Neural cell (in vitro differentiated cells): ENCODE measurements around the gene NKAIN2. TPM values are rescaled to one million over a fixed set of nuclear protein-coding genes. Genes with fewer than 3 reads are reported as not detected.

Source experiments
- H2AFZ ChIP-seq: fragments of 200-600, 300-800 bp; sonication (generic), shearing (Covaris generic); 2 replicates; pipeline ENCODE4 v1.6.0; 2014; ENCODE audit warnings: low read depth, mild to moderate bottlenecking, antibody characterized with exemption, low read length, moderate library complexity
- H3F3A ChIP-seq: fragments of 200-600 bp; shearing (Covaris generic); 2 replicates; pipeline ENCODE4 v1.6.1; 2016; ENCODE audit warnings: mild to moderate bottlenecking, moderate library complexity, mixed read lengths, antibody characterized with exemption, low read length; ENCODE audit not compliant: insufficient read depth, poor library complexity, severe bottlenecking
- H3K27ac ChIP-seq: fragments of 200-600, 300-800 bp; sonication (generic), shearing (Covaris generic); 2 replicates; pipeline ENCODE4 v1.5.1; 2014; ENCODE audit warnings: mild to moderate bottlenecking, low read length, moderate library complexity
- H3K27me3 ChIP-seq: fragments of 300-800, 200-600 bp; sonication (generic), shearing (Covaris generic); 2 replicates; pipeline ENCODE4 v1.6.0; 2014; ENCODE audit warnings: mild to moderate bottlenecking, low read depth, low read length, moderate library complexity; ENCODE audit not compliant: insufficient read depth
- H3K36me3 ChIP-seq: fragments of 300-800, 200-600 bp; sonication (generic), shearing (Covaris generic); 2 replicates; pipeline ENCODE4 v1.5.1; 2014; ENCODE audit warnings: mild to moderate bottlenecking, antibody characterized with exemption, low read length, moderate library complexity; ENCODE audit not compliant: insufficient read depth
- H3K4me2 ChIP-seq: fragments of 300-800, 200-600 bp; sonication (generic), shearing (Covaris generic); 2 replicates; pipeline ENCODE4 v1.6.0; 2014; ENCODE audit warnings: mild to moderate bottlenecking, low read length
- H3K4me3 ChIP-seq: fragments of 300-800, 200-600 bp; sonication (generic), shearing (Covaris generic); 2 replicates; pipeline ENCODE4 v1.5.1; 2014; ENCODE audit warnings: mild to moderate bottlenecking, low read length, moderate library complexity
- H3K79me2 ChIP-seq: fragments of 200-600 bp; shearing (Covaris generic); replicated peaks from 2 replicates; pipeline ENCODE4 v1.6.0; 2014; ENCODE audit warnings: mild to moderate bottlenecking, low read length, moderate library complexity; ENCODE audit not compliant: insufficient read depth
- H3K9ac ChIP-seq: fragments of 300-800, 200-600 bp; sonication (generic), shearing (Covaris generic); 2 replicates; pipeline ENCODE4 v1.6.1; 2016; ENCODE audit warnings: mild to moderate bottlenecking, low read length, mixed read lengths
- H3K9me2 ChIP-seq: fragments of 200-600 bp; shearing (Covaris generic); 2 replicates; pipeline ENCODE4 v1.6.1; 2016; ENCODE audit warnings: mild to moderate bottlenecking, low read length, mixed read lengths; ENCODE audit not compliant: insufficient read depth
- H3K9me3 ChIP-seq: fragments of 200-600, 300-800 bp; sonication (generic), shearing (Covaris generic); 2 replicates; pipeline ENCODE4 v1.6.1; 2016; ENCODE audit warnings: mild to moderate bottlenecking, mixed run types, low read length, moderate library complexity, mixed read lengths
- H4K20me1 ChIP-seq: fragments of 200-600 bp; shearing (Covaris generic); 2 replicates; pipeline ENCODE4 v1.6.1; 2016; ENCODE audit warnings: mild to moderate bottlenecking, mixed run types; ENCODE audit not compliant: insufficient read depth
- EP300 ChIP-seq: fragments of 450-650 bp; conservative IDR thresholded peaks from 2 replicates; pipeline ENCODE4 v1.6.1; 2014; ENCODE audit warnings: antibody characterized with exemption, mild to moderate bottlenecking, moderate library complexity; ENCODE audit not compliant: poor library complexity, severe bottlenecking
- EZH2 ChIP-seq: fragments of 200-600, 300-800 bp; shearing (Covaris generic), sonication (generic); IDR thresholded peaks from 2 replicates; pipeline ENCODE4 v1.6.1; 2014; ENCODE audit warnings: antibody characterized with exemption, low read length, borderline replicate concordance, mild to moderate bottlenecking; ENCODE audit not compliant: insufficient read depth, poor library complexity, severe bottlenecking
- MXI1 ChIP-seq: fragments of 450-650 bp; conservative IDR thresholded peaks from 2 replicates; pipeline ENCODE4 v1.6.1; 2014; ENCODE audit warnings: antibody characterized with exemption, mild to moderate bottlenecking; ENCODE audit not compliant: poor library complexity, severe bottlenecking
- POLR2AphosphoS5 ChIP-seq: IDR thresholded peaks from 2 replicates; pipeline ENCODE4 v1.6.1; 2012
- RAD21 ChIP-seq: fragments of 450-650 bp; conservative IDR thresholded peaks from 2 replicates; pipeline ENCODE4 v1.6.1; 2014; ENCODE audit warnings: antibody characterized with exemption, mild to moderate bottlenecking, moderate library complexity
- SMC3 ChIP-seq: fragments of 450-650 bp; conservative IDR thresholded peaks from 2 replicates; pipeline ENCODE4 v1.6.1; 2014; ENCODE audit warnings: antibody characterized with exemption, mild to moderate bottlenecking, moderate library complexity; ENCODE audit not compliant: poor library complexity
- TAF1 ChIP-seq: IDR thresholded peaks from 2 replicates; pipeline ENCODE4 v1.6.1; 2012; ENCODE audit warnings: low read depth
- polyA plus RNA-seq: library from polyadenylated mRNA; depleted of rRNA; stranded (reverse); fragments of >200 nt; gene quantifications from 2 replicates; pipeline ENCODE4 v1.2.3, GENCODE V29; 2014
- TF ChIP-seq, protein P1 (sequence below): fragments of 450-650 bp; IDR thresholded peaks from 2 replicates; pipeline ENCODE4 v1.5.1; 2014; ENCODE audit warnings: antibody characterized with exemption, mild to moderate bottlenecking, moderate library complexity; ENCODE audit not compliant: poor library complexity, severe bottlenecking
- TF ChIP-seq, protein P2 (sequence below): IDR thresholded peaks from 2 replicates; pipeline ENCODE4 v1.6.1; 2012; ENCODE audit warnings: borderline replicate concordance

NKAIN2 gene
- polyA plus RNA-seq, 1 donor from 2014 or later: 23.2 TPM

DNA sequence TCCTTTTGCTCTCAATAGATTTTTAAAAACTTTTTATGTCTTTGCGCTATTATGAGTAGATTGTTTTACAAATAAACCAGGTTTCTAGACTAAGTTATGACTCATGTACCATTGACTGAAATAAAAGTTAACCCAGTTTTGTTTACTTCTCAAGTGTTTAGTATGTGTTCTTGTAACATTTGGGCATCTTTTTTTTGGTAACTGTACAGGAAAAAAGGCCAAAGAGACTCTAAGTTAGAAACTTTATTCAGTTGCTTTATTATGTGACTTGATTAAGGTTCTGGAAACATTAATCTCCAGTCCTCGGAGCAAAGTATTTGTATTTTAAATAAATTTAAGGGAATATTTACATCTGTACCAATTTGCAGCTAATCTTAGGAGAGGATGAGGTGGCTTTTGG, 2.9 kb downstream of the NKAIN2 start:
- H3K4me2 ChIP-seq: no peak overlapping the region
- no peak overlapping the region for H3K9ac ChIP-seq
- peaks cover 18% of the 10 kb centered on the region for H3K79me2 ChIP-seq
- H3K36me3 ChIP-seq: no peaks in the 10 kb centered on the region
- H3K9me2 ChIP-seq: no peaks in the 10 kb centered on the region
- H2AFZ ChIP-seq: no peak overlapping the region
- H4K20me1 ChIP-seq: no peaks in the 10 kb centered on the region
- no peak overlapping the region for H3K27ac ChIP-seq
- H3K9me3 ChIP-seq: no peaks in the 10 kb centered on the region
- TF ChIP-seq EP300 (no peak), RAD21 (no peak), POLR2AphosphoS5 (no peak), SMC3 (no peak), EZH2 (no peak), TAF1 (no peak), MXI1 (no peak)
- TF ChIP-seq, protein P1, sequence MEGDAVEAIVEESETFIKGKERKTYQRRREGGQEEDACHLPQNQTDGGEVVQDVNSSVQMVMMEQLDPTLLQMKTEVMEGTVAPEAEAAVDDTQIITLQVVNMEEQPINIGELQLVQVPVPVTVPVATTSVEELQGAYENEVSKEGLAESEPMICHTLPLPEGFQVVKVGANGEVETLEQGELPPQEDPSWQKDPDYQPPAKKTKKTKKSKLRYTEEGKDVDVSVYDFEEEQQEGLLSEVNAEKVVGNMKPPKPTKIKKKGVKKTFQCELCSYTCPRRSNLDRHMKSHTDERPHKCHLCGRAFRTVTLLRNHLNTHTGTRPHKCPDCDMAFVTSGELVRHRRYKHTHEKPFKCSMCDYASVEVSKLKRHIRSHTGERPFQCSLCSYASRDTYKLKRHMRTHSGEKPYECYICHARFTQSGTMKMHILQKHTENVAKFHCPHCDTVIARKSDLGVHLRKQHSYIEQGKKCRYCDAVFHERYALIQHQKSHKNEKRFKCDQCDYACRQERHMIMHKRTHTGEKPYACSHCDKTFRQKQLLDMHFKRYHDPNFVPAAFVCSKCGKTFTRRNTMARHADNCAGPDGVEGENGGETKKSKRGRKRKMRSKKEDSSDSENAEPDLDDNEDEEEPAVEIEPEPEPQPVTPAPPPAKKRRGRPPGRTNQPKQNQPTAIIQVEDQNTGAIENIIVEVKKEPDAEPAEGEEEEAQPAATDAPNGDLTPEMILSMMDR: no peak
- TF ChIP-seq, protein P2, sequence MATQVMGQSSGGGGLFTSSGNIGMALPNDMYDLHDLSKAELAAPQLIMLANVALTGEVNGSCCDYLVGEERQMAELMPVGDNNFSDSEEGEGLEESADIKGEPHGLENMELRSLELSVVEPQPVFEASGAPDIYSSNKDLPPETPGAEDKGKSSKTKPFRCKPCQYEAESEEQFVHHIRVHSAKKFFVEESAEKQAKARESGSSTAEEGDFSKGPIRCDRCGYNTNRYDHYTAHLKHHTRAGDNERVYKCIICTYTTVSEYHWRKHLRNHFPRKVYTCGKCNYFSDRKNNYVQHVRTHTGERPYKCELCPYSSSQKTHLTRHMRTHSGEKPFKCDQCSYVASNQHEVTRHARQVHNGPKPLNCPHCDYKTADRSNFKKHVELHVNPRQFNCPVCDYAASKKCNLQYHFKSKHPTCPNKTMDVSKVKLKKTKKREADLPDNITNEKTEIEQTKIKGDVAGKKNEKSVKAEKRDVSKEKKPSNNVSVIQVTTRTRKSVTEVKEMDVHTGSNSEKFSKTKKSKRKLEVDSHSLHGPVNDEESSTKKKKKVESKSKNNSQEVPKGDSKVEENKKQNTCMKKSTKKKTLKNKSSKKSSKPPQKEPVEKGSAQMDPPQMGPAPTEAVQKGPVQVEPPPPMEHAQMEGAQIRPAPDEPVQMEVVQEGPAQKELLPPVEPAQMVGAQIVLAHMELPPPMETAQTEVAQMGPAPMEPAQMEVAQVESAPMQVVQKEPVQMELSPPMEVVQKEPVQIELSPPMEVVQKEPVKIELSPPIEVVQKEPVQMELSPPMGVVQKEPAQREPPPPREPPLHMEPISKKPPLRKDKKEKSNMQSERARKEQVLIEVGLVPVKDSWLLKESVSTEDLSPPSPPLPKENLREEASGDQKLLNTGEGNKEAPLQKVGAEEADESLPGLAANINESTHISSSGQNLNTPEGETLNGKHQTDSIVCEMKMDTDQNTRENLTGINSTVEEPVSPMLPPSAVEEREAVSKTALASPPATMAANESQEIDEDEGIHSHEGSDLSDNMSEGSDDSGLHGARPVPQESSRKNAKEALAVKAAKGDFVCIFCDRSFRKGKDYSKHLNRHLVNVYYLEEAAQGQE: no peak
- no peaks in the 10 kb centered on the region for H3F3A ChIP-seq
- peak overlapping the region; percentile 78 for H3K4me3 ChIP-seq
- no peaks in the 10 kb centered on the region for H3K27me3 ChIP-seq

DNA sequence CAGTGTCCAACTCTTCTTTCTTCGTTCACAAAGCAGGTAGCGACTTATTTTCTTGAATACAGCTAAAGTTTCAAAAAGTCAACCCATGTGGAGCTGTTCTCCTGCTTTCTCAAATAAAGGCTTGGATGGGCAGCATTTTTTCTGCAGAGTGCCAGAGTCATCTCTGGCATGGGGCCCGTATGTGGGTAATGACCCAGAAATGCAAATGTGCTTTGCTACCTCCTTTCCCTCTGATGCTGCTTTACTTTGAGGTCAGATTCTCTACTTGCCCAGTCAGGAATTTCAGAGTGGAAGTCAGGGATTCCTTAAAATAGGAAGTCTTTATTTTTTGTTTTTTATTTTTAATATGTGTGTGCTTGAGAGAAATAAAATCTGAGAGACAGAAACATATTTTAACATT, 4.9 kb downstream of the NKAIN2 start:
- Histone ChIP-seq H3K9me3 (no peaks in the 10 kb centered on the region), H4K20me1 (no peaks in the 10 kb centered on the region), H3F3A (no peaks in the 10 kb centered on the region), H3K27ac (no peak overlapping the region), H2AFZ (no peak overlapping the region), H3K9ac (no peak overlapping the region), H3K36me3 (no peaks in the 10 kb centered on the region), H3K4me2 (no peak overlapping the region), H3K79me2 (peaks cover 18% of the 10 kb centered on the region), H3K27me3 (no peaks in the 10 kb centered on the region), H3K9me2 (no peaks in the 10 kb centered on the region), H3K4me3 (no peak overlapping the region)
- TF ChIP-seq RAD21 (no peak), SMC3 (no peak), TAF1 (no peak), EP300 (no peak), EZH2 (no peak), POLR2AphosphoS5 (no peak), MXI1 (no peak)
- TF ChIP-seq, protein P2: no peak
- TF ChIP-seq, protein P1: no peak
